Fibroblast of lung (primary cell): ENCODE measurements around the gene DUSP5. TPM values are rescaled to one million over a fixed set of nuclear protein-coding genes. Genes with fewer than 3 reads are reported as not detected.

Source experiments
- DNase-seq, 2 donors: peaks; one replicate each; pipeline versions ENCODE4 v3.0.0 to v3.0.0-alpha.2; 2010; ENCODE audit warnings: low read depth in 2 of 2
- H2AFZ ChIP-seq: 2 replicates; pipeline ENCODE4 v1.5.1; 2012; ENCODE audit warnings: low read length, control low read depth, inconsistent platforms
- H3K27ac ChIP-seq: 2 replicates; pipeline ENCODE4 v1.5.1; 2011; ENCODE audit warnings: low read length, control low read depth; ENCODE audit not compliant: insufficient read depth
- H3K27me3 ChIP-seq: 2 replicates; pipeline ENCODE4 v1.5.1; 2011; ENCODE audit warnings: mild to moderate bottlenecking, low read length; ENCODE audit not compliant: control insufficient read depth, insufficient read depth
- H3K36me3 ChIP-seq: 2 replicates; pipeline ENCODE4 v1.5.1; 2011; ENCODE audit warnings: low read length; ENCODE audit not compliant: control insufficient read depth, insufficient read depth
- H3K4me1 ChIP-seq: 2 replicates; pipeline ENCODE4 v1.5.1; 2011; ENCODE audit warnings: low read length; ENCODE audit not compliant: control insufficient read depth, insufficient read depth; ENCODE audit errors: extremely low read depth
- H3K4me2 ChIP-seq: 2 replicates; pipeline ENCODE4 v1.5.1; 2011; ENCODE audit warnings: low read length, control low read depth; ENCODE audit not compliant: insufficient read depth; ENCODE audit errors: extremely low read depth
- H3K4me3 ChIP-seq, 4 experiments: fragments of 200-600 bp in 1 of 4; sonication (generic) in 1 of 4; replicated peaks in 1 of 4; 2 replicates each; pipeline ENCODE4 v1.5.1; 2011 to 2016; ENCODE audit warnings: low read length in 4 of 4, low read depth in 3 of 4, mild to moderate bottlenecking in 3 of 4, control low read depth in 2 of 4, inconsistent platforms in 1 of 4, mixed read lengths in 1 of 4; ENCODE audit not compliant: insufficient read depth in 1 of 4; ENCODE audit errors: control extremely low read depth in 1 of 4
- H3K79me2 ChIP-seq: 2 replicates; pipeline ENCODE4 v1.5.1; 2012; ENCODE audit warnings: mild to moderate bottlenecking, low read length, inconsistent platforms; ENCODE audit not compliant: control insufficient read depth, insufficient read depth
- H3K9ac ChIP-seq: 2 replicates; pipeline ENCODE4 v1.5.1; 2011; ENCODE audit warnings: mild to moderate bottlenecking, low read length, control low read depth; ENCODE audit not compliant: insufficient read depth
- H3K9me3 ChIP-seq: 2 replicates; pipeline ENCODE4 v1.5.1; 2012; ENCODE audit warnings: low read depth, low read length; ENCODE audit not compliant: control insufficient read depth, insufficient read depth
- H4K20me1 ChIP-seq: 2 replicates; pipeline ENCODE4 v1.5.1; 2011; ENCODE audit warnings: low read length; ENCODE audit not compliant: control insufficient read depth, insufficient read depth; ENCODE audit errors: extremely low read depth
- EZH2 ChIP-seq: IDR thresholded peaks from 2 replicates; pipeline ENCODE4 v1.5.1; 2012; ENCODE audit warnings: low read length, control low read depth, mild to moderate bottlenecking; ENCODE audit errors: missing control alignments
- polyA plus RNA-seq, 2 donors: library from polyadenylated mRNA; depleted of rRNA in 1 of 2; stranded (reverse) in 1 of 2; unstranded in 1 of 2; fragments of >200 nt; gene quantifications; 2 replicates each; pipeline ENCODE4 v1.2.1, GENCODE V29; 2011 to 2012; ENCODE audit warnings: missing spikeins in 1 of 2
- total RNA-seq: library from RNA; depleted of rRNA; stranded (reverse); fragments of >200 nt; gene quantifications from 2 replicates; pipeline ENCODE4 v1.2.1, GENCODE V29; 2014
- TF ChIP-seq, protein P1 (sequence below), 2 donors: IDR thresholded peaks in 1 of 2; conservative IDR thresholded peaks in 1 of 2; 1 replicate in 1 of 2; 2 replicates in 1 of 2; pipeline ENCODE4 v1.5.1; 2011 to 2012; ENCODE audit warnings: low read length in 2 of 2, control low read depth in 1 of 2, inconsistent platforms in 1 of 2, low read depth in 1 of 2, mild to moderate bottlenecking in 1 of 2

Gene DUSP5
- total and polyA plus RNA-seq, 2 donors (not counting 1 experiment from before 2014, with no cell fraction given), result 27.6 to 37.7 TPM

DNA sequence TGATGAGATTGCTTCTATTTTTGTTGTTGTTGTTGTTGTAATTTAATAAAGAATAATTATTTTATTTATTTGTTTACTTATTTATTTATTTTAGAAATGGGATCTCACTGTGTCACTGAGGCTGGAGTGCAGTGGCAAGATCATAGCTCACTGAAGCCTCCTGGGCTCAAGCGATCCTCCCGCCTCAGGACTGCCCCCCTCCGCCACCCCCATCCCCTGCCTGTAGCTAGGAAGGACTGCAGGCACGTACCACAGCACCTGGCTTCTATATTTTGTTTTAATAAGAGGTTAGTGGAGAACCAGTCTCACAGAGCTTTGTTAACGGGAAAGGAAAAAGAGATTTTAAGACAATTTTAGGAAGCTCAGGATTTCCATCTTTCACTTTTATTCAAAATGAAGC, 50.3 kb downstream of the DUSP5 start:
- Histone ChIP-seq H3K27me3 (no peaks in the 10 kb centered on the region), H3K9ac (no peak overlapping the region), H3K27ac (no peak overlapping the region), H3K4me1 (no peaks in the 10 kb centered on the region), H3K79me2 (no peaks in the 10 kb centered on the region), H3K4me3 (no peak overlapping the region), H2AFZ (no peak overlapping the region), H3K9me3 (no peaks in the 10 kb centered on the region), H4K20me1 (no peaks in the 10 kb centered on the region), H3K36me3 (no peaks in the 10 kb centered on the region), H3K4me2 (no peak overlapping the region)
- DNase-seq, result no peak
- TF ChIP-seq, protein P1, sequence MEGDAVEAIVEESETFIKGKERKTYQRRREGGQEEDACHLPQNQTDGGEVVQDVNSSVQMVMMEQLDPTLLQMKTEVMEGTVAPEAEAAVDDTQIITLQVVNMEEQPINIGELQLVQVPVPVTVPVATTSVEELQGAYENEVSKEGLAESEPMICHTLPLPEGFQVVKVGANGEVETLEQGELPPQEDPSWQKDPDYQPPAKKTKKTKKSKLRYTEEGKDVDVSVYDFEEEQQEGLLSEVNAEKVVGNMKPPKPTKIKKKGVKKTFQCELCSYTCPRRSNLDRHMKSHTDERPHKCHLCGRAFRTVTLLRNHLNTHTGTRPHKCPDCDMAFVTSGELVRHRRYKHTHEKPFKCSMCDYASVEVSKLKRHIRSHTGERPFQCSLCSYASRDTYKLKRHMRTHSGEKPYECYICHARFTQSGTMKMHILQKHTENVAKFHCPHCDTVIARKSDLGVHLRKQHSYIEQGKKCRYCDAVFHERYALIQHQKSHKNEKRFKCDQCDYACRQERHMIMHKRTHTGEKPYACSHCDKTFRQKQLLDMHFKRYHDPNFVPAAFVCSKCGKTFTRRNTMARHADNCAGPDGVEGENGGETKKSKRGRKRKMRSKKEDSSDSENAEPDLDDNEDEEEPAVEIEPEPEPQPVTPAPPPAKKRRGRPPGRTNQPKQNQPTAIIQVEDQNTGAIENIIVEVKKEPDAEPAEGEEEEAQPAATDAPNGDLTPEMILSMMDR (conservative IDR thresholded peaks at IDR 0.05 in 1 of 2, IDR thresholded peaks at IDR 0.05 in 1 of 2; ENCODE audit: low read depth in 1 of 2, low read length in 2 of 2), result no peak
- no peak for TF ChIP-seq EZH2

- Histone ChIP-seq H3K4me3 (no peak overlapping the region), H3K79me2 (no peaks in the 10 kb centered on the region), H3K27me3 (no peaks in the 10 kb centered on the region), H4K20me1 (no peaks in the 10 kb centered on the region), H3K9ac (no peak overlapping the region), H3K9me3 (no peaks in the 10 kb centered on the region), H3K4me2 (no peak overlapping the region), H3K27ac (no peak overlapping the region), H3K4me1 (no peaks in the 10 kb centered on the region), H2AFZ (no peak overlapping the region), H3K36me3 (no peaks in the 10 kb centered on the region)
- TF ChIP-seq, protein P1 (conservative IDR thresholded peaks at IDR 0.05 in 1 of 2, IDR thresholded peaks at IDR 0.05 in 1 of 2; ENCODE audit: low read depth in 1 of 2, low read length in 2 of 2), result no peak
- TF ChIP-seq EZH2, result no peak
- no peak for DNase-seq
These were observed 51.5 kb downstream of the DUSP5 start for GRCh38 chr10:110549211-110549610.

- no peaks in the 10 kb centered on the region for H3K4me1 ChIP-seq
- no peak for DNase-seq
These were observed 56.2 kb downstream of the DUSP5 start for GRCh38 chr10:110553905-110554304.

More at GRCh38 chr10:110553905-110554304, 56.2 kb downstream of the DUSP5 start:
- Histone ChIP-seq H3K4me2 (no peak overlapping the region), H3K9me3 (no peaks in the 10 kb centered on the region), H3K36me3 (no peaks in the 10 kb centered on the region), H4K20me1 (no peaks in the 10 kb centered on the region), H3K4me3 (no peak overlapping the region), H3K27ac (no peak overlapping the region), H2AFZ (no peak overlapping the region), H3K9ac (no peak overlapping the region), H3K79me2 (no peaks in the 10 kb centered on the region), H3K27me3 (no peaks in the 10 kb centered on the region)
- no peak for TF ChIP-seq EZH2
- TF ChIP-seq, protein P1 (conservative IDR thresholded peaks at IDR 0.05 in 1 of 2, IDR thresholded peaks at IDR 0.05 in 1 of 2; ENCODE audit: low read depth in 1 of 2, low read length in 2 of 2), result no peak
